Stimulated activated CD4-positive, alpha-beta T cell treated with anti-CD3 and anti-CD28 coated beads, Interleukin-4, amount 100 ng/mL, for 48 hours (primary cell): ENCODE measurements around the gene ERRFI1.
"Not testable (repeated sequence)": the region's sequence is repeated elsewhere in the genome, so short reads cannot be mapped to it uniquely, and the experiment has no call there.

ENCODE experiments used
- DNase-seq, 2 donors: peaks; one replicate each; pipeline ENCODE4 v3.0.0-alpha.2; 2020; ENCODE audit warnings: low read depth in 2 of 2

ERRFI1 gene

GRCh38 chr1:7970246-7970645 is 55.9 kb downstream of the ERRFI1 start:
- DNase-seq: no peak

GRCh38 chr1:7967651-7968050 is 58.5 kb downstream of the ERRFI1 start:
- no peak for DNase-seq

GRCh38 chr1:7967196-7967595 is 58.9 kb downstream of the ERRFI1 start:
- DNase-seq: no peak

GRCh38 chr1:7964476-7964875 is 61.6 kb downstream of the ERRFI1 start:
- DNase-seq: no peak

- DNase-seq: not testable (repeated sequence)
Measured at GRCh38 chr1:7963841-7964240, 62.3 kb downstream of the ERRFI1 start.

- DNase-seq: not testable (repeated sequence)
Measured at GRCh38 chr1:7963378-7963730, 62.8 kb downstream of the ERRFI1 start.

- no peak for DNase-seq
Measured at GRCh38 chr1:7962636-7963377, 63.3 kb downstream of the ERRFI1 start.

- DNase-seq: no peak
Measured at GRCh38 chr1:7962014-7962335, 64.1 kb downstream of the ERRFI1 start.
